ENCODE measurements around the gene DOCK2. TPM values are rescaled to one million over a fixed set of nuclear protein-coding genes. Genes with fewer than 3 reads are reported as not detected.

The DOCK2 gene
- polyA plus RNA-seq, 1 donor (not counting 4 experiments of a cell fraction or from before 2014, with no cell fraction given): 0.21 TPM

DNA sequence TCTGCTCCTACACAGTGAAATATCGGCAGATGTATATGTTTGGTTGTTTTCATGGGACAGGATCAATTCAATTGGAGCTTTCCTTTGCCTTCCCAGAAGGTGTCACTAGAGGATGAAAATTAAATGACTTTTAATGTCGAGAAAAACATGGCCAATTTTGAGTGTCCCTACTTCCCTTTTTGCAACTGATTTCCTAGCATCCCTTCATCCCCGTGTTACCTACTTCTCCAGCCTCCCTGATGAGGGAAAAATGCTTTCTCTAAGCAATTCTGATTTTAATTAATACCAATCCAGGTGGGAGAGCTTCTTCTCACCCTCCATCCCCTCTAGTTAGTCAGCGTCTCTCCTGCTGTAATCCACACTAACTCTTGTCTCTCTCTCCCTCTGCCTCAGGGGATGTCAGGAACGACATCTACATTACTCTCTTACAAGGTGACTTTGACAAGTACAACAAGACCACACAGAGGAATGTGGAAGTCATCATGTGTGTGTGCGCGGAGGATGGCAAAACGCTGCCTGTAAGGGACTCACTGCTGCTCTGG is 64.9 kb downstream of the DOCK2 start:
- TF ChIP-seq EZH2 (IDR thresholded peaks at IDR 0.05; ENCODE audit: low read length): no peak
- TF ChIP-seq, protein P1, sequence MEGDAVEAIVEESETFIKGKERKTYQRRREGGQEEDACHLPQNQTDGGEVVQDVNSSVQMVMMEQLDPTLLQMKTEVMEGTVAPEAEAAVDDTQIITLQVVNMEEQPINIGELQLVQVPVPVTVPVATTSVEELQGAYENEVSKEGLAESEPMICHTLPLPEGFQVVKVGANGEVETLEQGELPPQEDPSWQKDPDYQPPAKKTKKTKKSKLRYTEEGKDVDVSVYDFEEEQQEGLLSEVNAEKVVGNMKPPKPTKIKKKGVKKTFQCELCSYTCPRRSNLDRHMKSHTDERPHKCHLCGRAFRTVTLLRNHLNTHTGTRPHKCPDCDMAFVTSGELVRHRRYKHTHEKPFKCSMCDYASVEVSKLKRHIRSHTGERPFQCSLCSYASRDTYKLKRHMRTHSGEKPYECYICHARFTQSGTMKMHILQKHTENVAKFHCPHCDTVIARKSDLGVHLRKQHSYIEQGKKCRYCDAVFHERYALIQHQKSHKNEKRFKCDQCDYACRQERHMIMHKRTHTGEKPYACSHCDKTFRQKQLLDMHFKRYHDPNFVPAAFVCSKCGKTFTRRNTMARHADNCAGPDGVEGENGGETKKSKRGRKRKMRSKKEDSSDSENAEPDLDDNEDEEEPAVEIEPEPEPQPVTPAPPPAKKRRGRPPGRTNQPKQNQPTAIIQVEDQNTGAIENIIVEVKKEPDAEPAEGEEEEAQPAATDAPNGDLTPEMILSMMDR (optimal IDR thresholded peaks at IDR 0.05 in 1 of 3, IDR thresholded peaks at IDR 0.05 in 1 of 3, conservative IDR thresholded peaks at IDR 0.05 in 1 of 3; ENCODE audit: extremely low read depth in 1 of 3, insufficient read depth in 2 of 3, low read length in 3 of 3): peak in 2 of 3 experiments; percentile 14 to 41
- FAIRE-seq (peak; percentile 48), DNase-seq (ENCODE audit: low read depth, low spot score) (no peak)
- no peak overlapping the region for H3K27ac ChIP-seq (ENCODE audit: control insufficient read depth, insufficient read depth, low read length)
- peaks cover 4% of the 10 kb centered on the region for H3K4me1 ChIP-seq (ENCODE audit: control insufficient read depth, extremely low read depth, insufficient read depth, low read length)
- H3K9me1 ChIP-seq (ENCODE audit: control insufficient read depth, extremely low read depth, insufficient read depth, low read length): no peaks in the 10 kb centered on the region
- H2AFZ ChIP-seq (ENCODE audit: control insufficient read depth, low read length): peak overlapping the region; percentile 12
- H3K4me2 ChIP-seq (ENCODE audit: control insufficient read depth, extremely low read depth, insufficient read depth, low read depth, low read length): no peak overlapping the region
- no peaks in the 10 kb centered on the region for H3K27me3 ChIP-seq (ENCODE audit: control insufficient read depth, extremely low read depth, insufficient read depth, low read length)
- H3K4me3 ChIP-seq (ENCODE audit: control insufficient read depth in 2 of 3, extremely low read depth in 1 of 3, insufficient read depth in 2 of 3, low read depth in 1 of 3, low read length in 3 of 3): no peak overlapping the region
- no peaks in the 10 kb centered on the region for H3K9me3 ChIP-seq (ENCODE audit: control insufficient read depth, low read depth, low read length)
- no peaks in the 10 kb centered on the region for H4K20me1 ChIP-seq (ENCODE audit: control insufficient read depth, extremely low read depth, insufficient read depth, low read length)
- dilution Hi-C loops (cut with MboI; ENCODE audit: extremely low pct_ligation_motif_present, low sequenced_read_pairs): no loop called here
- no peaks in the 10 kb centered on the region for H3K79me2 ChIP-seq (ENCODE audit: control insufficient read depth, insufficient read depth, low read length)
- no peak overlapping the region for H3K9ac ChIP-seq (ENCODE audit: control insufficient read depth, extremely low read depth, insufficient read depth, low read length)
- H3K36me3 ChIP-seq (ENCODE audit: control insufficient read depth in 2 of 2, extremely low read depth in 1 of 2, insufficient read depth in 2 of 2, low read length in 2 of 2): no peaks in the 10 kb centered on the region

DNA sequence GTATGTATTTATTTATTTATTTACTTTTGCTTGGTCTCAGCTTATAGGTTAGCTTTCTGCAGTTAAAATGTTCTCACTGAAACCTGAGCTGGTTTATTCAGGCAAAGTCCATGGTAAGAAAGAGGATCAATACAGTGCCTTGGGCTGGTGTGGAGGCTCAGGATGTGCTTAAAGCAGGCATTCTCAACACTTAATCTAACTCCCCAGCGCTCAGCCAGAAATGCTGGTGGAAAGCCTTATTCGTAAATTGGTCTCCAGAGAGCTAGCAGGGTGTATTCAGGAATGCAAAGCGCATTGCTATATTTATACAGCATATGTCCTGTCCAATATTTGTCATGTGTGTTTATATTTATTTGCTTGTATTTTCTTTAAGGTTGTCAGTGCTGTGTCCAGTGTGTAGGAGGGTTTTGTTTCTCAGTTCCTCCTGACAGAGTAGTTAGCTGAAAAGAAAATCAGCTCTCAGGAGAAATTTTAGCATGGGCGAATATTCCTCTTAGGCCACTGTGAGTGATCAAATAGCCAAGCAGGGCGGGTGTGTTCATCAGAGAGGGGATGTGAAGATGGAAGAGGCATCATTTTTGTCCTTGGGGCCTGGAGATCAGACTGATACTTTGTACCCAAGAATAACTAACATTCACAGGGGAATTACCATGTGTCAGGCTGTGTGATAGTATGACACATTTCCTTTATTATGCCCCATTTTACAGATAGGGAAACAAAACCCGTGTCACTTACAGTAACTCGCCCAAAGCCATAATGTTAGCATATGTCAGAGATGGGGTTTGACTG is 65.8 kb downstream of the DOCK2 start:
- Histone ChIP-seq H2AFZ (ENCODE audit: control insufficient read depth, low read length) (no peak overlapping the region), H3K79me2 (ENCODE audit: control insufficient read depth, insufficient read depth, low read length) (no peaks in the 10 kb centered on the region), H3K9ac (ENCODE audit: control insufficient read depth, extremely low read depth, insufficient read depth, low read length) (no peak overlapping the region), H4K20me1 (ENCODE audit: control insufficient read depth, extremely low read depth, insufficient read depth, low read length) (no peaks in the 10 kb centered on the region), H3K27me3 (ENCODE audit: control insufficient read depth, extremely low read depth, insufficient read depth, low read length) (no peaks in the 10 kb centered on the region), H3K36me3 (ENCODE audit: control insufficient read depth in 2 of 2, extremely low read depth in 1 of 2, insufficient read depth in 2 of 2, low read length in 2 of 2) (no peaks in the 10 kb centered on the region), H3K4me2 (ENCODE audit: control insufficient read depth, extremely low read depth, insufficient read depth, low read depth, low read length) (no peak overlapping the region), H3K4me3 (ENCODE audit: control insufficient read depth in 2 of 3, extremely low read depth in 1 of 3, insufficient read depth in 2 of 3, low read depth in 1 of 3, low read length in 3 of 3) (no peak overlapping the region), H3K4me1 (ENCODE audit: control insufficient read depth, extremely low read depth, insufficient read depth, low read length) (no peaks in the 10 kb centered on the region), H3K9me1 (ENCODE audit: control insufficient read depth, extremely low read depth, insufficient read depth, low read length) (no peaks in the 10 kb centered on the region), H3K27ac (ENCODE audit: control insufficient read depth, insufficient read depth, low read length) (no peak overlapping the region), H3K9me3 (ENCODE audit: control insufficient read depth, low read depth, low read length) (no peaks in the 10 kb centered on the region)
- no peak for TF ChIP-seq EZH2 (IDR thresholded peaks at IDR 0.05; ENCODE audit: low read length)
- TF ChIP-seq, protein P1 (optimal IDR thresholded peaks at IDR 0.05 in 1 of 3, IDR thresholded peaks at IDR 0.05 in 1 of 3, conservative IDR thresholded peaks at IDR 0.05 in 1 of 3; ENCODE audit: extremely low read depth in 1 of 3, insufficient read depth in 2 of 3, low read length in 3 of 3): no peak
- DNase-seq (ENCODE audit: low read depth, low spot score): no peak
- FAIRE-seq: no peak
- dilution Hi-C loops (cut with MboI; ENCODE audit: extremely low pct_ligation_motif_present, low sequenced_read_pairs): no loop called here

Data from keratinocyte (primary cell).